Prostate gland (tissue), 2 donors: ENCODE measurements around the gene ITGA3. TPM values are rescaled to one million over a fixed set of nuclear protein-coding genes. Genes with fewer than 3 reads are reported as not detected.

Source experiments
- DNase-seq: peaks from one replicate; pipeline ENCODE4 v3.0.0-alpha.2; 2019; ENCODE audit warnings: low spot score
- H3K27ac ChIP-seq, 2 donors: fragments of 200-600 bp; sonication (generic); 2 replicates each; pipeline ENCODE4 v1.5.1; 2017 to 2019
- H3K27me3 ChIP-seq: fragments of 200-600 bp; sonication (generic); replicated peaks from 2 replicates; pipeline ENCODE4 v1.5.1; 2019; ENCODE audit not compliant: insufficient read depth
- H3K36me3 ChIP-seq, 2 donors: fragments of 200-600 bp; sonication (generic); 1 replicate in 1 of 2; 2 replicates in 1 of 2; pipeline versions ENCODE4 v1.5.1 to v1.8.1; 2017 to 2019
- H3K4me1 ChIP-seq: fragments of 200-600 bp; sonication (generic); replicated peaks from 2 replicates; pipeline ENCODE4 v1.5.1; 2019
- H3K4me3 ChIP-seq, 2 donors: fragments of 200-600 bp; sonication (generic); 2 replicates each; pipeline ENCODE4 v1.5.1; 2017 to 2019
- H3K9me3 ChIP-seq: fragments of 200-600 bp; sonication (generic); 2 replicates; pipeline ENCODE4 v1.5.1; 2017
- CTCF ChIP-seq, 4 experiments: fragments of 200-600 bp in 2 of 4; fragments of 450-650 bp in 2 of 4; sonication (generic) in 2 of 4; IDR thresholded peaks; 1 replicate in 3 of 4; 2 replicates in 1 of 4; pipeline ENCODE4 v1.5.1; 2016 to 2019; ENCODE audit warnings: antibody characterized with exemption in 4 of 4, mild to moderate bottlenecking in 2 of 4, moderate library complexity in 2 of 4
- POLR2A ChIP-seq: fragments of 450-650 bp; IDR thresholded peaks from one replicate; pipeline ENCODE4 v1.6.1; 2016; ENCODE audit warnings: antibody characterized with exemption, mild to moderate bottlenecking
- POLR2AphosphoS5 ChIP-seq: sonication (generic); formaldehyde crosslinking; IDR thresholded peaks from one replicate; pipeline ENCODE4 v1.6.1; 2017; ENCODE audit warnings: antibody characterized with exemption
- WGBS: methylation state at CpG from one replicate; pipeline ENCODE4 v1.1.5; 2018; 5-methylcytosine and 5-hydroxymethylcytosine counted together
- intact Hi-C: fragments of 100-400 bp; cut with DNase I; formaldehyde crosslinking; loops from one replicate; pipeline ENCODE4 v1.14.2; 2022
- total RNA-seq, 2 donors: library from RNA; depleted of rRNA; stranded (reverse); fragments of >200 nt; gene quantifications; one replicate each; pipeline ENCODE4 v1.1.0, GENCODE V29; 2016

ITGA3 gene
- total RNA-seq, 2 donors from 2014 or later: 67.0 to 71.3 TPM

- Histone ChIP-seq H3K4me1 (peaks cover 4% of the 10 kb centered on the region), H3K36me3 (peaks cover 0 to under 1% of the 10 kb centered on the region in 2 donors), H3K27me3 (no peaks in the 10 kb centered on the region), H3K27ac (peak overlapping the region; percentile 63 to 67), H3K9me3 (no peaks in the 10 kb centered on the region), H3K4me3 (peak overlapping the region; percentile 76 to 80)
- TF ChIP-seq POLR2AphosphoS5 (peak; percentile 70), CTCF (IDR thresholded peaks at IDR 0.05) (peak; percentile 89 to 97 (median 94)), POLR2A (no peak)
- DNase-seq: peak; percentile 91
- under 1% methylated on average over 21 of the region's 21 CpGs for WGBS
- intact Hi-C loops: loop anchor here (2.0 to 10.0 kb wide), 2 partner anchors 61 to 203 kb away; partner anchors contain the start of gene PPP1R9B
These were observed 38.4 kb downstream of the ITGA3 start for GRCh38 chr17:50094243-50094752.

- WGBS: under 1% methylated on average over 68 of the region's 68 CpGs
- intact Hi-C loops: loop anchor here (2.0 to 10.0 kb wide), 2 partner anchors 60 to 202 kb away; partner anchors contain the start of gene PPP1R9B
- H3K4me1 ChIP-seq: peaks cover 4% of the 10 kb centered on the region
These were observed 39.1 kb downstream of the ITGA3 start, which contains the start of gene PDK2 for GRCh38 chr17:50094753-50095619. Gene PDK2, plus strand, starts transcription at chr17:50095351. Its CDS starts 85 bp downstream, at chr17:50095436.

GRCh38 chr17:50095626-50096037, 39.7 kb downstream of the ITGA3 start:
- Histone ChIP-seq H3K36me3 (no peaks in the 10 kb centered on the region), H3K9me3 (no peaks in the 10 kb centered on the region), H3K4me3 (peak overlapping the region; percentile 76 to 80), H3K27ac (peak overlapping the region; percentile 67 to 73), H3K27me3 (no peaks in the 10 kb centered on the region), H3K4me1 (peaks cover 4% of the 10 kb centered on the region)
- intact Hi-C loops: loop anchor here (2.0 to 10.0 kb wide), 2 partner anchors 59 to 201 kb away; partner anchors contain the start of gene PPP1R9B
- TF ChIP-seq POLR2A (no peak), POLR2AphosphoS5 (no peak), CTCF (IDR thresholded peaks at IDR 0.05) (no peak)
- 1% methylated on average over 12 of the region's 12 CpGs for WGBS
- no peak for DNase-seq

More at GRCh38 chr17:50094753-50095619, 39.1 kb downstream of the ITGA3 start, which contains the start of gene PDK2:
- Histone ChIP-seq H3K36me3 (no peaks in the 10 kb centered on the region), H3K27ac (peak within 1 kb of the TSS; percentile 67 to 73), H3K27me3 (no peaks in the 10 kb centered on the region), H3K9me3 (no peaks in the 10 kb centered on the region), H3K4me3 (peak within 1 kb of the TSS; percentile 76 to 80)
- TF ChIP-seq CTCF (IDR thresholded peaks at IDR 0.05): peak in 2 of 4 experiments; percentile 34 to 43
- TF ChIP-seq POLR2AphosphoS5: peak; percentile 97
- TF ChIP-seq POLR2A: peak; percentile 70
- DNase-seq: peak; percentile 96

- 5% methylated on average over 5 of the region's 6 CpGs for WGBS
- Histone ChIP-seq H3K27me3 (no peaks in the 10 kb centered on the region), H3K4me1 (peaks cover 4% of the 10 kb centered on the region), H3K9me3 (no peaks in the 10 kb centered on the region), H3K27ac (peak overlapping the region; percentile 67 to 73), H3K36me3 (no peaks in the 10 kb centered on the region), H3K4me3 (peak overlapping the region; percentile 76 to 80)
- intact Hi-C loops: loop anchor here (10.0 kb wide), 1 partner anchor 59 kb away; the partner anchor contains the start of gene PPP1R9B
- no peak for TF ChIP-seq POLR2A
- no peak for TF ChIP-seq POLR2AphosphoS5
- TF ChIP-seq CTCF (IDR thresholded peaks at IDR 0.05): no peak
- DNase-seq: no peak
These were observed 40.2 kb downstream of the ITGA3 start for GRCh38 chr17:50096092-50096491.
